Measurements from ENCODE around the gene MAST2.
"Not testable (repeated sequence)": the region's sequence is repeated elsewhere in the genome, so short reads cannot be mapped to it uniquely, and the experiment has no call there.

Gene MAST2

DNA sequence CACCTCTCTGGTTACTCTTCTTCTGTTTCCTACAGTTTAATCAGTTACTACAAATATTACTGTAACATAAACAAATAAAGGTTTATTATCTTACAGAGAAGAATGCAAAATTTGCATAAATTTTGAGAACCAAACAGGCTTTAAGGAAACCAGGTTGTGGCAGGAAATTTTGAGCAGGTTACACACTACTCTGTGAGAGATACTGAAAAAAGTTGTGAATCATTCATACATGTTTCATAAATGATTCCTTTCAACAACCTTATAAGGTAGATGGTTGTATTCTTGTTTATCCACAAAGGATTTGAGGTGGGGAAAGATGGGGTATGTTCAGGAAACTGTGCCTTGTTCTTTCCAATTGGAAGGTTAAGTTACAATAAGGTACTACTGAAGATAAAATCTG, 58.6 kb downstream of the MAST2 start:
- DNase-seq: no peak

DNA sequence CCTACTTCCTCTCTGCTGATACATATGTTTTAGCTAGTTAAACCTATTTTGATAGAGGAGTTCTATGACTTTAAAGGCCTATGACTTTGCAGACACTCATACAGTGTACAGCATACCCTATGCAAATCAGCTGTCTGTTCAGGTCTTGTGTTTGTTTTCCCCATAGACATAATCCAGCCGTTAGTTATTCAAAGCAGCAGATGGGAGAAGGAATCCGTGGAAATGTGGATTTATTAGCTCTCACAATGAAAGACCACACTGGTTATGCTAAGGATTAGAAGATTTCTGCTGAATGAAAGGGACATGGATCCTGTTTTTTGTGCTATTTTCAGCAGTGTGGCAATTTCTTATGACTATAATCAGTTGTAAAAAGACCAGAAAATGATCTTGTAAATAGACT, 59.8 kb downstream of the MAST2 start:
- DNase-seq: no peak

DNA sequence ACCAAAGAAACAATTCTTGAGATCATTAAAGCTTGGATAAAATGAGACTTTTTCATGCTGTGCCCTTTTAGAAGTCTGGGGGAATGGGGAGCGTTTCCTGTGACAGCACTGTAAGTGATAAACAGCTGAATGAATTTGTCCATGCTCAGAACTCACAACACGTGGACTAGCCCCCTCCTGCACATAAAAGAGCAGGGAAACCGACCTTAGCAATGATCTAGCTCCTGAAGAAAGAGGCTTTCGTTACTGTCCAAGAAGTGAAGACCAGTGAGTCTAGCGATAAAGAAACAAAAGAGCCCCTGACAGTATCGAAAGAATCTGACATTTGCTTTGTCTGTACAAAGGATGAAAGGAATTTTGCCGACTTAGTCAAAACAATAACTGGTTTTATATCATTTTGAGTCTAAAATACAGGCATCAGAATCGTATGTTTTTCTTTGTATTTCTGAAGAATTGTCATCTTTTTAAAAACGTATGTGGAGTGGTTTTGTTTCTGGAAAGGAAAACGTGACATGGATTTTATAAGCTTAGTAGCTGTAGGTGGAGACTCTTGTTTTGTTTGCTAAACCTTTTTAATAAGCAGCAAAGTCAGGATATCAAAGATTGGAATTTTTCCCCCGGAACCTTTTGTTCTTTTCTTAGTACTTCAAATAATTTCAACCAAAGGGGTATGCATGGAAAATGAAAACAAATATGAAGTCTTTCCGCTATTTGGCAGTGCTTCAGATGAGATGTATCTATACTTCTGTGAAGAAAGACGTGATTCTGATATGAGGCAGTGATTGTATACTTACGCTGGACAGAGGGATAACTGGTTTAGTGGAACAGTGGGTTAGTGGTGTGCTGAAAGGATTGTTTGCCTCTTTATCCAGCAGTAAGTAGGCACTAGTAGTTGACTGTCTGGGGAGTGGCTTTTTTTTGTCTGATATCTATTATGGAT, 61.0 kb downstream of the MAST2 start:
- no peak for DNase-seq

DNA sequence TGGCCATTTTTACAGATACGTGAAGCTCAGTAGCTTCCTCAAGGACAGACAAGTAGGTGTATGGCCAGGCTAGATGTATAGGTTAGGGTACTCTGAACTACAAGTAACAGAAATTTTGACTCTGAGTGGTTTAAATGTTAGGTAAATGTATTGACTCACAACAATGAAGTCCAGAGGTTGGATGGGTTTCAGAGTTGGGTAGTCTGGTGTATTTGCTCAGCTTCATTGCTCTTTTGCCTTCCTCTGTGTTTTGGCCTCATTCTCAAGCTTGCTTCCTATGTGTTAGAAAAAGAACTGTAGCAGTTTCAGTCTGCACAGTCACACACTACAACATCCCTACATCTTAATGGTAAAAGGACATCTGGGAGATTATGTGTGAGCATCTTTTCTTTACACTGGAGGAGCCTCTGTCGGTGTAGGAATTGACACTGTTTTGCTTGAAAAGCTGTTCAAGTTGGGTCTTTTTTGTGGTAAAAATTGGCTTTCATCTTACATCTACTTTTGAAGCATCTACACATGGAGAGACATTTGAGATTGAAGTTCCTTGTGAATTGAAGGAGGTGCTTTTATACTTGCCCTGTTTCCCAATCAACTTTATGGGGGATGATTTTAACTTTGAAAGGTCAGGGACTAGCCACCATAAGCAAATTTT, 64.4 kb downstream of the MAST2 start:
- DNase-seq: no peak

DNA sequence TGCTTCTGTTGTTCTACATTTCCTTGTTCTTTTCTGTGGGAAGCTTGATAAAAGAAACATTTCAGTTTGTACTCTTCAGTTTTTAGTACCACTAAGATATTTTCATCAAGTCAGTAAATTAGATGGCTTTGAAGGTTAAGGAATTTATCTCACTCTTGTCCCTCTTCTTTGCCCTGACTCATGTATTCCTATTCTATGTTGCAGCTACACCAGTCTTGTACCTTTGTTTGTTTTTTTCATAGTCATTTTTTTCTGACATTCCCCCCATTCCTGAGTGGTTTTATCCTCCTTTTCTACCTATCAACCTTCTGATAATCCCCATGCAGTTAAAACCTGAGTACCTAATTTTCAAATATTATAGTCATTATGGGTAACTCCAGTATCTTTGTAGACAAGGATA, 65.4 kb downstream of the MAST2 start:
- DNase-seq: no peak

DNA sequence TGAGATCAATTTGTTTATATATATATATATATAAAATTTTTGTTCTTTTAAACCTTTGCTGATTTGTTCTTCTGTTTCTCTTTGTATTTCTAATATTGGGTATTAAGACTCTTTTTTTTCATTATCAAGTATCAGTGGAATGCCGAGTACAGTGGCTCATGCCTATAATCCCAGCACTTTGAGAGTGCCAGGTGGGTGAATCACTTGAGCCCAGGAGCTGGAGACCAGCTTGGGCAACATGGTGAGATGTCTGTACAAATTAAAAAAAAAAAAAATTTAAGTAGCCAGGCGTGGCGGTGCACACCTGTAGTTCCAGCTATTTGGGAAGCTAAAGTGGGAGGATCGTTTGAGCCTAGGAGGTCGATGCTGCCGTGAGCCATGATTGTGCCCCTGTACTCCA, 67.1 kb downstream of the MAST2 start:
- no peak for DNase-seq

DNA sequence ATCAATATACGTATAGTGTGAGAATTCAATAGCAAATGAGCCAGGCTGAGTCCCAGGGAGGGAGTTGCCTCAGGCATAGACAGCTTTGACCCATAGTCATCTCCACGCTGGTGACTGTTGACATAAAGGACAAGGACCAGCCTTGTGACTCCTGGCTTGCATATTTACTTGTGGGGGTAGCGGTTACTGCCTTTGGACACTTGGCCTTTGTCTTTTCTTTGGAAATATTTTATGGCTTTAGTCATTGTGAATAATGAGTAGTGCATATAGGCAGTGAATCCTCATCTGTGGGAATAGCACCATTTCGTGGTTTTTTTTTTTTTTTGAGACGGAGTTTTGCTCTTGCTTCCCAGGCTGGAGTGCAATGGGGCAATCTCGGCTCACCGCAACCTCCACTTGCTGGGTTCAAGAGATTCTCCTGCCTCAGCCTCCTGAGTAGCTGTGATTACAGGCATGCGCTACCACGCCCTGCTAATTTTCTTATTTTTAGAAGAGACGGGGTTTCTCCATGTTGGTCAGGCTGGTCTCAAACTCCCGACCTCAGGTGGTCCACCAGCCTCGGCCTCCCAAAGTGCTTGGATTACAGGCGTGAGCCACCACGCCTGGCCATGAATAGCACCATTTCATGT, 68.9 kb downstream of the MAST2 start:
- DNase-seq: not testable (repeated sequence)

DNA sequence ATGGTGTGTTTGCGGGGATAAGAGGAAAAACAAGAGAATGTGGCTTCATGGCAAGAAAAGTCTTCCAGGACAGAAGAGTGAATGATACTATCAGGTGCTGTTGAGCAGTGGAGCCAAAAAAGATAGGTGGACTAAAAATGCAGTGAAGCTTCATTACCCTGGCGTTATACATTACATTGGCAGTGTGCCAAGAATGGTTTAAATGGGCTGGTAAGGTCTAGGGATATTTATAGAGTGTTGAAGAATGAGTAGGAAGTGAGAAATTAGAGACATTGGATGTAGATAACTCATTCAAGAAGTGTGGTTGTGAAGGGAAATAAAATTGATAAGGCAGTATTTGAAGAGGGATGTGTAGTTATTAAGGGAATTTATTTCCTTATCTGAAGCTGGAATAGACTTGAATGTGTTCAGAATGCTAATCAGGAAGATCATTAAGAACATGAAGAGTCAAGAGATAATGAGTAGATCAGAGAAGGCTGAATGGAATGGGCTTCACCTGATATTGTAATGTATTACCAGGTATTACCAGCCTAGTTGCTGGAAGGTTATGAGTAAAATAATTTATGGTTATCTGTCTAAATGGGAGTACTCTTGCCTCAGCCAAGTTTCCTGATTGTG, 72.7 kb downstream of the MAST2 start:
- DNase-seq: no peak

DNA sequence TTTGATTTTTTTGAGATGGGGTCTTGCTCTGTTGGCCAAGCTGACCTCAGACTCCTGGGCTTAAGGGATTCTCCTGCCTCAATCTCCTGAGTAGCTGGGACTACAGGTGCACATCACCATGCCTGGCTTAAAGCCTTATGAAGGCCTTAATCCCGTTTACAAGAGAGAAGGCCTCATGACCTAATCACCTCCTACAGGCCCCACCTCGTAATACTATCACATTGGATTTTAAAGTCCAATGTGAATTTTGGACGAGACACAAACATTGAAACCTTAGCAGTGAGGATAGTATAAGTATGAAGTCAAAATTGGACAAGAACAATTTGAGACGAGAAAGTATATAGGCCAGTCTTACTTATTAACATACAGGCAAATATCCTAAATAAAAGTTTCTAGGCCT, 73.9 kb downstream of the MAST2 start:
- DNase-seq: no peak

DNA sequence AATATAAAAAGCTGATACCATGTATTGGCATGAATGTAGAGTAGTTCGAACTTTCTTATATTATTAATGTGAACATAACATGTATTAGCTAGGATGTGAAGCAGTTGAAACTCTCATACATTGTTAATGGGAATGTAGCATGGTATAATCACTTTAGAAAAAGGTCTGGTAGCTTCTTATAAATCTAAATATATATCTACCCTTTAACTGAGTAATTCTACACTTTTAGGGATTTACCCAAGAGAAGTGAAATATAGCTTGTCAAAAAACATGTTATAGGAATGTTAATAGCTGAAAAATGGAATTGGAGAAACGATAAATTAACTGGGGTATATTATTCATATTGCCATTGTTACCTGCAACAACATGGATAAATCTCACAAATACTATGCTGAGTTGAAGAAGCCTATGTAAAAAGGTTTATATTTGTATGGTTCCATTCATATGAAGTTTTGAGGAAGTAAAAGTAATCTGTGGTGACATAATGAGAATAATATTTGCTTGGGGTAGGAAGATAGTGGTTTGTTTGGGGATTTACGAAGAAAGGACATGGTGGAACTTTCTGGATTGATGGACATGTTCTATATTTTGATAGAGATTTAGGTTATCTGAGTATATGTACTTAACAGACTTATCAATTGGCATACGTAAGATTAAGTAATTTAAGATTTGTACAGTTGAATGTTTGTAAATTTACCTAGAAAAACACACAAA, 76.6 kb downstream of the MAST2 start:
- no peak for DNase-seq

DNA sequence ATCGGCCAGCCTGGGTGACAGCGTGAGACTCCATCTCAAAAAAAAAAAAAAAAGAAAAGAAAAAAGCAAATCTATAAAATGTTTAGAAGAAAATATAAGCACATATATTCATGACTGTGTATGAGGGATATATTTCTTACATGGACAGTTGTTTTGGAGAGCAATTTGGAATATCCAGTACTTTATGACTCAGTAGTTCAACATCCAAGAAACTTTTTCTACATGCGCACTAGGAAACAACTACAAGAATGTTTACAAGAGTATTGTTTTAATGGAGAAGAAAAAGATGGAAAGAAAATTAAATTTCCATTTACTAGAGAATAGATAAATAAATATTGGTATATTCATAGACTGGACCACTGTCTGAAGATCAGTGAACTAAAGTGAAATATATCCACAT, 77.5 kb downstream of the MAST2 start:
- no peak for DNase-seq

DNA sequence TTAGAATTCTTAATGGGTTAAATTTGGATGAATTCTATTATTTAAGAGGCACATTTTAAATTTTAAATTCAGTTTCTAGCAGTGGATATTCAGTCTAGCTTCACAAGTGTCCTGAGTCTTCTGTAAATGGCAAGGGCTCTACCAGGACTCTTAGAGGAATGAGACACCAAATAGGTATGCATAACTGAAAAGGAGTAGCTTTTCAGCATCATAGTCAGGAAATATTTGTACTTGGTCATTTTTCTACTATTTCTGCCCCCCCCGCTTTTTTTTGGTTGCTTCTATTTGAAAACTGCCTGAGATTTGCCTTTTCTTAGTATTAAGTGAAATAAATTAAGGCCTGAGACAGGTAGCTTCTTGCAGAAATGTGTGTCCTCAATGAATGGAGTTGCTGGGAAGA, 80.2 kb downstream of the MAST2 start:
- DNase-seq: no peak

DNA sequence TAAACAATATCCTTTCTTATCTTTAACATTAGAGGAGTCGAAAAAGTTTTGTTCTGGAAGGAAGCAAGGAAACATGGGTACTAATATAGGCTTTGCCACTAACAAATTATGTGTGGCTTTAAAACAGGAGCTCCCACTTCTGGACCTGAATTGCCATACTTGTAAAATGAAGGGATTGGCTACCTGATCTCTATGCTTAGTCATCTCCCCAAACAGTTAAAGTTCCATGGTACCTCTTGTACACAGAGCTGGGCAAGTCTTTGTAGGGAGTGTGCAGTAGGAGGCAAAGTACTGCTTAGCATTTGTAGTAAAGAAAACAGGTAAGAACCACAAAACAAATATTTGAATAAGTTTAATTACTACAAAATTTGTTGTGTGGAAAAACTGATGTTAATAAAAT, 81.3 kb downstream of the MAST2 start:
- no peak for DNase-seq

DNA sequence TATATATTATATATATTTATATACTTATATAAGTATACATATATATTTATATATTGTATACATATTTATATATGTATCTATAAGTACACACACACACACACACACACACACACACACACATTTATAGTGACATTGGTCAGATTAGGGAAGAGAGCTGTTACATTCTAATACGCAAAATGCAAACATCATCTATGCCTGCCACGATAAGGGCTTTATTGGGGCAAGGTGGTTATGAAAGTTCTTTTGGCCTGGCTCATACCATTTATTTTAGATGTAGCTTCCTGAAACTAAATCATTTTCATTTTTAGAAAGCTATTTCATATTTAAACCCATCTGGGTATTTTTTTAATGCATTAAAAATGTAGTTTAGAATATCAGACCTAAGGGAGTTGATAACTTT, 82.8 kb downstream of the MAST2 start:
- no peak for DNase-seq

DNA sequence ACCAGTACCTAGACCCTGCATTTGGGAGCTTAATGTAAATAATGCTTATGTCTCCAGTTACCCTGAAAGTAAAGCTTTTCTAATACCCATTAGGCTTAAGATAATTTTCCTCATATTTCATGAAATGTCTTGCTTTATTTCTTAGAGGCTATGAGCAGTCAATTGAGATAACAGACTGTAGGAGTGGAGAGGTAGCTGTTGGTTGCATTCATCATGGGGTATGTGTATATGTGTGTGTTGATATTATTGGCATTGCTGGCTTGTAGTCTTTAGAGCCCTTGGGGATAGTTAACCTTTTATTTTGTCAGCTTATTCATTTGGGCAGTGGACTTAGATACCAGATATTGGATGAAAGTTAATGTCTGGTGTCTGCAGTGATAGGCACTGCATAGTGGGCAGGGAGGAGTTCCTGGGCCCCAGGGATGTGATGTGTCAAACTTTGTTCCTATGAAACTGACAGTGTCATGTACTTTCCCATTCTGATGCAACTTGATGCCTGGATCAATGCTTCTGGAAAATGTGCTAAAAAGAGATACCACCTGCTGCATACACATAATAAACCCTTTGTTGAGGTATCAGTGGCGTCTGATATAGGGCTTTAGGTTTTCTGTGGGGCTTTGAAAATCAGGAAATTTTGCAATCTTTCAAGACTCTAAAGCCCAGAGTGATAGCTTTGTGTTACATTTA, 83.9 kb downstream of the MAST2 start:
- no peak for DNase-seq

DNA sequence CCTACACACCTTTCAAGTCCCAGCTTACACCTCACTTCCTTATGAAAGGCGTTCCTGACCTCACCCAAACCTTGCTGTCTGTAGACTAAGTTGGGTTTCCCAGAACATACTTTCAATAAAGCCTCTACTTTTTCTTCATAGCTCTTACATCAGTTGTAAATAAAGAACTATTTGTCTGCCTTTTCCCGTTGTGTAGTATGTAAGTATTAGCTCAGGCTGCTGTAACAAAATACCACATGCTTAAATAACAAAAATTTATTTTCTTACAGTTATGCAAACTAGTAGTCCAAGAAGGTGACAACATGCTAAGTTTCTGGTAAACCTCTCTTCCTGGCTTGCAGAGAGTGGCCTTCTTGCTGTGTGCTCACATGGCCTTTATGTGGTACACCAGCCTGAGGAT, 86.7 kb downstream of the MAST2 start:
- DNase-seq: no peak

DNA sequence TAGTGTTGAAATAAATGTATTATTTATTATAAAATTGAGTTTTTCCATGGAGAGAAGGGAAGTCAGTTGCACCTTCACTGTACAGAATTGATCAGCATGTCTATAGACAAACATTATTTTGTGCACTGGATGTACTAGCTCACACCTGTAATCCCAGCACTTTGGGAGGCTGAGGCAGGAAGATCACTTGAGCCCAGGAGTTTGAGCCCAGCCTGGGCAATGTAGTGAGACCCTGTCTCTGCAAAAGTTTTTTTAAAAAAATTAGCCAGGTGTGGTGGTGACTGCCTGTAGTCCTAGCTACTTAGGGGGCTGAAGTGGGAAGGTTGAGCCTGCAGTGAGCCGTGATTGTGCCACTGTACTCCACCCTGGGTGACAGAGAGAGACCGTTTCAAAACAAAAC, 87.7 kb downstream of the MAST2 start:
- no peak for DNase-seq

DNA sequence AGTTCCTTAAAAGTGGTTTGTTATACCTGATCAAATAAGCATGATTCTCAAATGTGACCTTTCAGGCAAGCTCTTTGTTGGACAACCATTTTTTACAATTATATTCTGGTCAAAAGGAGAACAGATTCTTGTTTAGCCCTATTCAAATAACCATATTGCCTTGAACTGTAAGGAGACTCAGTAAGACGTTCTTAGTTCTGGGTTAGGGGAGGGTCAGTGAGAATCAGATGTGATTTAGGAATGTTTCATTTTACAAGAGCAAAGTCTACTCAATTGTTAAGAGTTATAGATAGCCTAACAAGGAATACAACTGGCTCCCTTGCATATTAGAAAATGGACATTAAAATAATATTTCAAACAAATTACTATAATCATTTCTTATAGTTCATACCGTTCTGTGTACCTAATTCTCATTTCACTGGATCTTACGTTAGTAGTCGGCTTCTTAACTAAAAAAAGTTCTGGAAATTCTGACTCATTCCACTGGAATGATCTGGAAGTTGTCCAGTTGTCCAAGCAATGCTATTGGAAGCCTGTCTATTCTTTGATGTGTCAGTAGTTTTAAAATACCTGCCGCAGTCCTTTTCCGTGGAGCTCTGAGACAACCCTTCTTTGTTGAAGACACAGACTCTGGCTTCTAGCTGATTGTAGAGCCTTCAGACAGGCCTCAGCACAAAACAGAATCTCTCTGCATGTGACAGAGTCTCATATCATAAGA, 88.8 kb downstream of the MAST2 start:
- DNase-seq: no peak

DNA sequence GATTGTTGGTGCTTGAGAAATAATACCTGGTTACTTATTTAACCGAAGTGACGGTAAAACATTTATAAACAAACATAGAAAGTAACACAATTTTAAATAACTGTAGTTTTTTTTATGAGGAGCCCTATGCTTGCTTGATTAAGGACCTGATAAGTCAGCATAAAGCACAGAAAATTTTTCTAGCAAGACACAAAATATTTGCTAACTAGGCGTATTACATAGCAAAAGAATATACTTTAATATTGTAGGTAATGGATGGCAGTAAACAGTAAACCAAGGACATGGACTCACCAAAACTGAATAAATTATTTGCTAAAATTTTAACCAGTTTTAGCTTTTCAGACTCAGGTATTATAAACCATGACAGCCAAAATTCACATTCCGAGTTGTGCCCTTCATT, 90.9 kb downstream of the MAST2 start:
- no peak for DNase-seq

DNA sequence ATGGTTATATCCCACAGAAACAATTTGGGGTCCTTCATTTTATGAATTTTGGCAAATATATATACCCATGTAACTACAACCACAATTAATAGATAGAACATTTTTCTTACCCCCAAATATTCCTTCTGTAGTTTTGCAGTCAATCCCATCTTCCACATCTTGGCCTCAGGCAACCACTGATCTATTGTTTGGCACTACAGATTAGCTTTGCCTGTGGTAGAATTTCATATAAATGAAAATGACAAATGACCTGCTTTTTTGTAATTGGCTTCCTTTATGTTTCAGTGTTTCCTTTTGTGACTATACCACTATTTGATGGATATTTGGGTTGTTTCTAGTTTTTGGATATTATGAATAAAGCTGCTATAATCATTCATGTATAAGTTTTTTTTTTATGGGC, 91.5 kb downstream of the MAST2 start:
- DNase-seq: no peak

DNA sequence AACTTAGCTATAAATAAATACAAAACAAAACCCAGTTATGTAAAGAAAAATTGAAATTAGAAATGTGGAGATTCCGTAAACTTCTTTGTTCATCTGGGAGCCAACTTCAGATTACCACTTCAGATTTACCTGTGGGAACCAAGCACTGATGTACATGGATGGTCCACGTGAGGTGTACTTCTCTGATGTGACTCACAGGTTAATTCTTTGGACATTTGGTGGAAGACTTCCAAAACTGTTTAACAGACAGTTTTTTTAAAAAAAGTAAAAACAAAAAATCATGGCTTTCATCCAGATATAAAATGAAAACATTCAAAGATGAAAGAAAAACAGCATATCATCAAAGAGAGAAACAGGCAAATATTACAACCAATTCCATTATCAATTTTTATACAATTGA, 92.0 kb downstream of the MAST2 start:
- no peak for DNase-seq

DNA sequence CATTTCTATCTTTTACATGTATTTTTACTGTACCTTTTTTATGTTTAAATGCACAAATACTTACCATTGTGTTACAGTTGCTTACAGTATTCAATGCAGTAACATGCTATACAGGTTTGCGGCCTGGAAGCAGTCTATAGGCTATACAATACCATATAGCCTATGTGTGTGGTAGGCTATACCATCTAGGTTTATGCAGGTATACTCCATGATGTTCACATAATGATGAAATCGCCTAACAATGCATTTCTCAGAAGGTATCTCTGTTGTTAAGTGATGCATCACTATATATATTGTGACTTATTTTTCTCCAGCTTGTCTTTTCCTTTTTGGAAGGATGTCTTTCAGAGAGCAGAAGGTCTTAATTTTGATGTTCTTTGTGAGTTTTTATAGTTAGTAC, 103.5 kb downstream of the MAST2 start:
- no peak for DNase-seq
